Measurements from ENCODE around the gene WASF1. TPM values are rescaled to one million over a fixed set of nuclear protein-coding genes. Genes with fewer than 3 reads are reported as not detected.
"Not testable (repeated sequence)": the region's sequence is repeated elsewhere in the genome, so short reads cannot be mapped to it uniquely, and the experiment has no call there.

WASF1 gene
- total and polyA plus RNA-seq, 3 donors from 2014 or later: 102 to 204 (median 158) TPM

- Histone ChIP-seq H3K4me1 (no peaks in the 10 kb centered on the region), H3K36me3 (ENCODE audit: low read depth, missing control alignments) (no peaks in the 10 kb centered on the region), H3K27ac (no peak overlapping the region), H3K9me3 (no peaks in the 10 kb centered on the region), H3K4me3 (no peak overlapping the region), H3K27me3 (no peaks in the 10 kb centered on the region)
- 86 to 95% methylated on average over 4 of the region's 4 CpGs for WGBS, 2 donors
- DNase-seq: no peak
- intact Hi-C loops (cut with DNase I; ENCODE audit: low total_unique reads): no loop called here
- TF ChIP-seq CTCF (IDR thresholded peaks at IDR 0.05) (no peak), POLR2A (IDR thresholded peaks at IDR 0.05) (no peak)
Observed at GRCh38 chr6:110128418-110128817, 51.1 kb downstream of the WASF1 start.

- Histone ChIP-seq H3K9me3 (no peaks in the 10 kb centered on the region), H3K36me3 (ENCODE audit: low read depth, missing control alignments) (no peaks in the 10 kb centered on the region), H3K4me1 (no peaks in the 10 kb centered on the region), H3K4me3 (no peak overlapping the region), H3K27ac (no peak overlapping the region), H3K27me3 (no peaks in the 10 kb centered on the region)
- intact Hi-C loops (cut with DNase I; ENCODE audit: low total_unique reads): no loop called here
- no peak for TF ChIP-seq POLR2A (IDR thresholded peaks at IDR 0.05)
- TF ChIP-seq CTCF (IDR thresholded peaks at IDR 0.05): no peak
- no peak for DNase-seq
Observed at GRCh38 chr6:110125361-110125760, 54.1 kb downstream of the WASF1 start.

GRCh38 chr6:110121655-110122054, 57.8 kb downstream of the WASF1 start:
- H3K4me3 ChIP-seq; H3K9me3 ChIP-seq; H3K27me3 ChIP-seq; DNase-seq; intact Hi-C loops (cut with DNase I; ENCODE audit: low total_unique reads); H3K36me3 ChIP-seq (ENCODE audit: low read depth, missing control alignments); H3K27ac ChIP-seq; H3K4me1 ChIP-seq: not testable (repeated sequence)
- WGBS, 2 donors: 94 to 96% methylated on average over 4 of the region's 4 CpGs

- intact Hi-C loops (cut with DNase I; ENCODE audit: low total_unique reads): no loop called here
- DNase-seq: no peak
- Histone ChIP-seq H3K27me3 (no peaks in the 10 kb centered on the region), H3K4me1 (no peaks in the 10 kb centered on the region), H3K27ac (no peak overlapping the region), H3K9me3 (no peaks in the 10 kb centered on the region), H3K36me3 (ENCODE audit: low read depth, missing control alignments) (no peaks in the 10 kb centered on the region), H3K4me3 (no peak overlapping the region)
- WGBS, 2 donors: 88 to 98% methylated on average over 8 of the region's 8 CpGs
- TF ChIP-seq POLR2A (IDR thresholded peaks at IDR 0.05) (no peak), CTCF (IDR thresholded peaks at IDR 0.05) (no peak)
Observed at GRCh38 chr6:110116258-110116657, 63.2 kb downstream of the WASF1 start.

- Histone ChIP-seq H3K9me3 (no peaks in the 10 kb centered on the region), H3K4me3 (no peak overlapping the region), H3K27ac (no peak overlapping the region), H3K4me1 (no peaks in the 10 kb centered on the region), H3K27me3 (no peaks in the 10 kb centered on the region), H3K36me3 (ENCODE audit: low read depth, missing control alignments) (no peaks in the 10 kb centered on the region)
- TF ChIP-seq POLR2A (IDR thresholded peaks at IDR 0.05) (no peak), CTCF (IDR thresholded peaks at IDR 0.05) (no peak)
- intact Hi-C loops (cut with DNase I; ENCODE audit: low total_unique reads): no loop called here
- no peak for DNase-seq
Observed at GRCh38 chr6:110114004-110114403, 65.5 kb downstream of the WASF1 start.

All from testis (tissue), 3 donors.